ENCODE measurements around the gene SLC6A20. TPM values are rescaled to one million over a fixed set of nuclear protein-coding genes. Genes with fewer than 3 reads are reported as not detected.

The SLC6A20 gene
- total RNA-seq (2014; rRNA removed; shearing (Covaris generic)), result not detected in 2 replicates

- no peak for DNase-seq (ENCODE audit: low spot score)
Observed at GRCh38 chr3:45795882-45796765, at the start of gene SLC6A20. Gene SLC6A20 (minus strand): TSS chr3:45796536. CDS start chr3:45796419, 117 bp downstream.

GRCh38 chr3:45844616-45845015 lies 48.3 kb upstream of the SLC6A20 start:
- DNase-seq (ENCODE audit: low spot score), result no peak

GRCh38 chr3:45842851-45843625 lies 46.7 kb upstream of the SLC6A20 start:
- no peak for DNase-seq (ENCODE audit: low spot score)

- peak; percentile 93 for DNase-seq (ENCODE audit: low spot score)
Observed at GRCh38 chr3:45841757-45842491, 45.6 kb upstream of the SLC6A20 start, which contains the start of gene LZTFL1. Gene LZTFL1 (minus strand): TSS chr3:45842119. CDS start chr3:45841991, 128 bp downstream.

- no peak for DNase-seq (ENCODE audit: low spot score)
Observed at GRCh38 chr3:45841420-45841756, 45.1 kb upstream of the SLC6A20 start.

- DNase-seq (ENCODE audit: low spot score), result no peak
Observed at GRCh38 chr3:45838466-45838865, 42.1 kb upstream of the SLC6A20 start.

GRCh38 chr3:45832699-45833098 lies 36.4 kb upstream of the SLC6A20 start:
- DNase-seq (ENCODE audit: low spot score), result peak; percentile 10

- DNase-seq (ENCODE audit: low spot score), result no peak
Observed at GRCh38 chr3:45830121-45830520, 33.8 kb upstream of the SLC6A20 start.

- DNase-seq (ENCODE audit: low spot score), result no peak
Observed at GRCh38 chr3:45826908-45827307, 30.6 kb upstream of the SLC6A20 start.

GRCh38 chr3:45826321-45826720 lies 30.0 kb upstream of the SLC6A20 start:
- peak; percentile 6 for DNase-seq (ENCODE audit: low spot score)

GRCh38 chr3:45821127-45821526 lies 24.8 kb upstream of the SLC6A20 start:
- DNase-seq (ENCODE audit: low spot score), result no peak

- DNase-seq (ENCODE audit: low spot score), result no peak
Observed at GRCh38 chr3:45819543-45819942, 23.2 kb upstream of the SLC6A20 start.

GRCh38 chr3:45817831-45818522 lies 21.6 kb upstream of the SLC6A20 start:
- DNase-seq (ENCODE audit: low spot score), result peak; percentile 98

- DNase-seq (ENCODE audit: low spot score), result peak; percentile 14
Observed at GRCh38 chr3:45816544-45816943, 20.2 kb upstream of the SLC6A20 start.

GRCh38 chr3:45814322-45814721 lies 18.0 kb upstream of the SLC6A20 start:
- no peak for DNase-seq (ENCODE audit: low spot score)

GRCh38 chr3:45807681-45808540 lies 11.6 kb upstream of the SLC6A20 start:
- DNase-seq (ENCODE audit: low spot score), result no peak

GRCh38 chr3:45807133-45807532 lies 10.8 kb upstream of the SLC6A20 start:
- no peak for DNase-seq (ENCODE audit: low spot score)

- no peak for DNase-seq (ENCODE audit: low spot score)
Observed at GRCh38 chr3:45806072-45806471, 9.7 kb upstream of the SLC6A20 start.

- DNase-seq (ENCODE audit: low spot score), result no peak
Observed at GRCh38 chr3:45803252-45803935, 7.1 kb upstream of the SLC6A20 start.

GRCh38 chr3:45802146-45802545 lies 5.8 kb upstream of the SLC6A20 start:
- DNase-seq (ENCODE audit: low spot score), result no peak
